ENCODE results near the gene CR2.

DNA sequence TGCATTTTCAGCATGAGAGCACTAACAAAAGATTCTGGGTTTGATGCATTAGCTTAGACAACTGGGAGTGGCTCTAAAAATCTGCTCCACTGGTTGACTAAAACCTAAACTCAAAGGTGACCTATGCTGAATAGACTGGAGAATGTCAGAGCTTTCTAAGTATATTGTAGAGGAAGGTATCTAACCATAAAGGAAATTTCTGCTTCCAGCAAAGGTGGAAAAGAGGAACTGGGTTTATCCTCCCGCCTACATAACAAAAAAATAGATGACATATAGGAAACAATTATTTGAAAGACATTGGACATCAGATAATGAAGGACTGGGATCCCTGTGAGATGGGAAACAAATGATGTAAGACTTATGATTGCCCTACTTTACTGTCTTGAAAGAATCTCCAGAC lies 35.8 kb upstream of the CR2 start:
- TF ChIP-seq YY1 (IDR thresholded peaks at IDR 0.05; ENCODE audit: insufficient read depth, insufficient read length): no peak
- TF ChIP-seq ZNF274 (IDR thresholded peaks at IDR 0.05; ENCODE audit: low read depth, low read length): no peak
- TF ChIP-seq SUZ12 (IDR thresholded peaks at IDR 0.05; ENCODE audit: extremely low read depth, insufficient read depth, insufficient read length): no peak
